Raji (cell line): ENCODE measurements around the gene SH2D1B.

ENCODE experiments used
- POLR2A ChIP-seq: IDR thresholded peaks from 2 replicates; pipeline ENCODE4 v1.6.1; 2011; ENCODE audit warnings: low read depth, low read length, control low read depth; ENCODE audit not compliant: insufficient read depth

SH2D1B gene

DNA sequence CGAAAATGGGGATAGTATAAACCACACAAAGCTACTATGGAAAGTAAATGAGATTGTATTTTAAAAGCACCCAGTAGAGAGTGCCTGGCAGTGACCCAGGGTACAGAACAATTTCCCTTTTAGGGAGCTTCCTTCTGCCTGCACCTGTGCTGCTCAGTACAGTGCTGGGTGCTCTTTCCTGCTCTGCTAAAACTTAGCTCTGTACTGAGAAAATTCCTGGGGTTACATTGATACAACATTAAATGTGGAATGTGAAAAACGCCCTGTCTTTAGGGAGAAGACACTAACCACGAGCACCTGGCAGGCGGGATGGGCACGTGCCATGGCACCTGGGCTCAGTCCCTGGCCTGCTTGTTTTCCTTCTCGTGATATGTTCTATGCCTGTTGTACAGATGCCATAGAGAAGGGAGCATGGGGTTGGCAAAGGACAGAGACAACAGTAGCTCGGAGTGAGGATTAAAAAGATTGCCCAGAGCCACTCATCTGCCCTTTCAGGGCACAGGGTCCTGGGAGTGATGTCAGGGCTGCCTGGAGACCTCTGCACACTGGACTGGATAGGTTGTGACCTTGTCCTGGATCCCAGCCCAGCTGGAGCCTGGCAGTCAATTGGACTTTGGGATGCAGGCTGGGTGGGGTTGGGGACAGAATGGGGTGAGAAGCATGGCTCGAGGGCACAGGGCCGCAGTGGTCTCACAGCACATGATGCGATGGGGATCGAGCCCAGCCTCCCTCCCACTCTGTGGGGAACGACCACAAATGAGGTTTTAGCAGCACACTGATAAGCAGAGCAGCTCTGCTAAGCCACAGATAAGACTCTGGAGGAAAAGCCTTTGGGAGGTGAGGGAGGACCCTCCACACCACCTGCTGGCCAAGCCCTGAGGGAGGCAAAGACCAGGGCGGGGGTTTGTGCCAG is 39.5 kb downstream of the SH2D1B start:
- no peak for TF ChIP-seq POLR2A

DNA sequence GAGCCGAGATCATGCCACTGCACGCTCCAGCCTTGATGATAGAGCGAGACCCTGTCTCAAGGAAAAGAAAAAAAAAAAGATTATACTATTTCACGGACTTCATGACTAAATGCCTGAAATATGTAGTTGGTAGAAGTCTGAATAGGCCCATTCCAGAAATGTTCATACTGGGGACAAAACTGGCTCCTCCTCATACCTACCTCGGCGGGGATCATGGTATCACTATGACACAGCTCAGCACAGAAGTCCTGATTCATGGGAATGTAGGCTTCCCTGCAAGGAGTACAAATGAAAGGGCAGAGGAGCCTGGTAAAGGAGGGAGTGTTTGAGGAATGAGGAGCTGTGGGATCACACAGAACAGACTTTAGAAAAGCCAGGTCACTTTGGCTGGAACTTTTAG is 40.3 kb downstream of the SH2D1B start:
- TF ChIP-seq POLR2A, result no peak

GRCh38 chr1:162370721-162371120 is 41.2 kb downstream of the SH2D1B start:
- no peak for TF ChIP-seq POLR2A

- no peak for TF ChIP-seq POLR2A
Measured at GRCh38 chr1:162370161-162370560, 41.8 kb downstream of the SH2D1B start.

DNA sequence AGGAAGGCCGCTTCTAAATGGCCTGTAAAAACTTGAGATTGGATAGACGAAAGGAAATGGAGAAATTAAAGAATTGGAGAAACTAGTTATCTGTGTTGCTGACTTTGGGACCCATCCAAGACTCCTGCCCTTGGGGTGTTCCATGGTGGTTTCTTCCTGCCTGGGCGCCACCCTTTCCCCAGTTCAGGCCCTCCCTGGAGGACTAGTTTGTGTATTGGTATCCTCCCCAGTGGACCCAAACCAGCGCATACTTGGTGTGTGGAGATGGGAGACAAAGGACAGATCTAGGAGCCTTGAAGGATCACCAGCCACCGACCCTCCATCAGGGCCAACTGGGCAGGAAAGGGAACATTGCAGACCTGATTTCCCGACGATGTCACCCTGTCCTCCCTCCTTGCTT is 42.4 kb downstream of the SH2D1B start:
- no peak for TF ChIP-seq POLR2A

DNA sequence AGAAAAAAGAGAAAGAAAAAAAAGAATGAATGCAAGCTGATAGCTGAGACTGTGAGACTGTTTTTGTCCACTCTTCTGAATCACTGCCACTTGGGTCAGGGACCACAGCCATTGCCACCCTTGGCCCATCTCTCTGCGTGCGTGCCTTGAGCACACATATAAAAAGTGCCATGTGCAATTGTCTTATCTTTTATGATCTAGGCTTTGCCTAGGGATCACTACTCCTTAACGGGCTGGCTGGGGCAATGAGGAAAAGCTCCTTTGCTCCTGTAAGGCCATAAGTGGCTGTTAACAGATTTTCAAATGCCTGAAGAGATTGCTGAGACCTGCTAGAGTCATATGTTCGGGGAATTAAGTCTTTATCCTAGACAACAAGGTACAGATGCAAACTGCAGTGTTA is 43.5 kb downstream of the SH2D1B start:
- TF ChIP-seq POLR2A, result no peak

- TF ChIP-seq POLR2A, result no peak
Measured at GRCh38 chr1:162367772-162368171, 44.2 kb downstream of the SH2D1B start.

DNA sequence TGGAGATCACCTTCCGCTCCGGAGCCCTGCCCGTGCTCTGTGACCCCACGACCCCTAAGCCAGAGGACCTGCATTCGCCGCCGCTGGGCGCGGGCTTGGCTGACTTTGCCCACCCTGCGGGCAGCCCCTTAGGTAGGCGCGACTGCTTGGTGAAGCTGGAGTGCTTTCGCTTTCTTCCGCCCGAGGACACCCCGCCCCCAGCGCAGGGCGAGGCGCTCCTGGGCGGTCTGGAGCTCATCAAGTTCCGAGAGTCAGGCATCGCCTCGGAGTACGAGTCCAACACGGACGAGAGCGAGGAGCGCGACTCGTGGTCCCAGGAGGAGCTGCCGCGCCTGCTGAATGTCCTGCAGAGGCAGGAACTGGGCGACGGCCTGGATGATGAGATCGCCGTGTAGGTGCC is 44.9 kb downstream of the SH2D1B start:
- TF ChIP-seq POLR2A, result no peak

DNA sequence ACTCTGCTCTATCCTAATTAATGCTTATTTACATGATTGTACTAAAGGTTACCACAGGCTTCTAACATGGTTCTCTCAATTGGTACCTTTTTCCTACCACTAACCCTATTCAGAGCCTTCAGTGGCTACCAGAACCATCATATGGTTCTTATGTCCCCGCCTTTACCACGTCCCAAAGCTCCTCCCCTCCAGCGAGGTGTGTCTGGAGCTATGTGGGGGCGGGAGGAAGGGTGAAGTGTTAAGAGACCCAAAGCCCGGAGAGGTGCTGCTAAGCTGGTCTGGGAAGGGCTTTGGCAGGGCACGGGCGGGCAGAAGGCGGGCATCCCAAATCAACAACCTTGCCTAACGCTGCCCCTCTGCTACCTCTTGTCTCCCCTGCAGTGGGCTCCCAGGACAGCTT is 45.3 kb downstream of the SH2D1B start:
- TF ChIP-seq POLR2A, result no peak

GRCh38 chr1:162366149-162366548 is 45.8 kb downstream of the SH2D1B start:
- TF ChIP-seq POLR2A, result no peak

- no peak for TF ChIP-seq POLR2A
Measured at GRCh38 chr1:162365284-162366020, 46.5 kb downstream of the SH2D1B start.

- TF ChIP-seq POLR2A, result no peak
Measured at GRCh38 chr1:162364498-162364897, 47.4 kb downstream of the SH2D1B start.

- TF ChIP-seq POLR2A, result no peak
Measured at GRCh38 chr1:162363823-162364222, 48.1 kb downstream of the SH2D1B start.

GRCh38 chr1:162361349-162361748 is 50.6 kb downstream of the SH2D1B start:
- TF ChIP-seq POLR2A, result no peak

- TF ChIP-seq POLR2A, result no peak
Measured at GRCh38 chr1:162360874-162361260, 51.1 kb downstream of the SH2D1B start.

DNA sequence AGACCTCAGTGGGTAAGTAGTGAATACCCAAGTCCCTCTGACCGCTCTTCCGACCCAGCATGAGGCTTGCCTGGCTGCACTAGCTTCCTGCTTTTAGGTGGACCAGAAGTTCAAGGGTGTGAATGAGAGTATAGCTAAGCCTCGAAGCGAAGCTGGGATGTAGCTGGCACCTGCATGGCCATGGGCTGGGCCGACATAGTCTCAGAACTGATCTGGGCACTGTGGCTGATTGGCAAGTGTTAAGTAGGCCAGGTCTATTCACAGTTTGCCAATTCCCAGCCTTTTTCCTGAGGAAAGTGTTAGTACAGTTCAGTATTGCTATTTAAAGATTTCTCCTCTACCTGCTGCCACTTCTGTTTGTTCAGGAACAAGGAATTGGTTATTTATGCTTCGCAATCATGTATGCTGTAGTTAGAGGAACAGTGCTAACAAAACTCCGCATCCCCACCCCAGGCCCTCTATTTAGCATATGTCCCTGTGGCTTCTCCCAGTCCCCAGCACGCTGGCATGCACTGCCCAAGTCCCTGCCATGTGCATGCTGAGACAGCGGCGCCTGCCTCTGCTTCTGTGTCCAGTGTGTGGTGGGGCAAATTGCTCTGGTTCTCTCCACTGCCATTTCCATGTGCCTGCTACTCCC is 51.6 kb downstream of the SH2D1B start:
- no peak for TF ChIP-seq POLR2A
